Panc1 (cell line): ENCODE data around the gene RPS14. TPM values are rescaled to one million over a fixed set of nuclear protein-coding genes. Genes with fewer than 3 reads are reported as not detected.

Experiments
- ATAC-seq: fragments of 200-7000 bp; cut with Tn5 transposase; 2 replicates; pipeline ENCODE4 v1.9.1; 2020; ENCODE audit warnings: mild to moderate bottlenecking, moderate library complexity
- BruUV-seq: library from RNA; stranded (reverse); fragments of 400-500 nt; replicated peaks from 2 replicates; lab custom pipeline; 2021; lab: Mats Ljungman, UMichigan
- CTCF ChIA-PET: fragments of 300-600 bp; sonication (Branson Sonifier 250); formaldehyde crosslinking; loops from one replicate; lab custom pipeline; 2022; ENCODE audit warnings: antibody characterized with exemption; lab: Charles Lee
- POLR2A ChIA-PET: fragments of 300-600 bp; sonication (Branson Sonifier 250); formaldehyde crosslinking; loops from one replicate; lab custom pipeline; 2022; ENCODE audit warnings: antibody characterized with exemption; lab: Charles Lee
- DNase-seq: peaks from one replicate; pipeline ENCODE4 v3.0.0-alpha.2; 2010; ENCODE audit warnings: low read depth, low spot score
- H3K27ac ChIP-seq: 2 replicates; pipeline ENCODE4 v1.5.1; 2011; ENCODE audit warnings: mild to moderate bottlenecking, low read length, inconsistent platforms
- H3K27me3 ChIP-seq: fragments of 200-500 bp; sonication (Bioruptor generic); 2 replicates; pipeline ENCODE4 v1.6.0; 2014; ENCODE audit warnings: low read length, inconsistent platforms; ENCODE audit not compliant: control insufficient read depth, insufficient read depth
- H3K36me3 ChIP-seq: fragments of 200-500 bp; sonication (Bioruptor generic); 2 replicates; pipeline ENCODE4 v1.5.1; 2014; ENCODE audit warnings: inconsistent platforms, mild to moderate bottlenecking, low read length, moderate library complexity; ENCODE audit not compliant: control insufficient read depth, insufficient read depth
- H3K4me1 ChIP-seq: 2 replicates; pipeline ENCODE4 v1.5.1; 2011; ENCODE audit warnings: inconsistent platforms, mild to moderate bottlenecking, low read length, moderate library complexity; ENCODE audit not compliant: control insufficient read depth, insufficient read depth
- H3K4me3 ChIP-seq, 2 experiments: 2 replicates each; pipeline ENCODE4 v1.5.1; 2011 to 2012; ENCODE audit warnings: low read depth in 2 of 2, low read length in 2 of 2, mild to moderate bottlenecking in 2 of 2, inconsistent platforms in 1 of 2, moderate library complexity in 1 of 2
- H3K9me3 ChIP-seq: fragments of 200-500 bp; sonication (Bioruptor generic); 2 replicates; pipeline ENCODE4 v1.5.1; 2014; ENCODE audit warnings: low read depth, mild to moderate bottlenecking, inconsistent platforms, low read length, moderate library complexity; ENCODE audit not compliant: control insufficient read depth, insufficient read depth
- POLR2AphosphoS5 ChIP-seq: IDR thresholded peaks from 2 replicates; pipeline ENCODE4 v1.6.1; 2012; ENCODE audit warnings: mild to moderate bottlenecking, low read depth, low read length, moderate library complexity
- REST ChIP-seq, 2 experiments: IDR thresholded peaks; 2 replicates each; pipeline ENCODE4 v1.6.1; 2011 to 2012; ENCODE audit warnings: low read depth in 2 of 2, control low read depth in 1 of 2, low read length in 1 of 2, mild to moderate bottlenecking in 1 of 2, moderate library complexity in 1 of 2; ENCODE audit not compliant: insufficient read depth in 1 of 2
- SIN3A ChIP-seq: IDR thresholded peaks from 2 replicates; pipeline ENCODE4 v1.6.1; 2012; ENCODE audit warnings: low read depth, mild to moderate bottlenecking, low read length, moderate library complexity, borderline replicate concordance; ENCODE audit not compliant: insufficient read depth
- TCF7L2 ChIP-seq: IDR thresholded peaks from 2 replicates; pipeline ENCODE4 v1.6.1; 2011; ENCODE audit warnings: mild to moderate bottlenecking, low read depth, low read length, inconsistent platforms
- in situ Hi-C: cut with HindIII; loops from 2 replicates; pipeline ENCODE4 v1.10.0; 2016; ENCODE audit warnings: low sequenced_read_pairs, low pct_unique_long_range_greater_than_20kb
- intact Hi-C: fragments of 100-400 bp; cut with micrococcal nuclease; formaldehyde crosslinking; loops from one replicate; pipeline ENCODE4 v1.10.0; 2022; ENCODE audit not compliant: unreplicated experiment
- total RNA-seq: library from RNA; stranded (reverse); gene quantifications from one replicate; pipeline ENCODE4 v1.2.1, GENCODE V29; 2021; ENCODE audit not compliant: unreplicated experiment
- TF ChIP-seq, protein P1 (sequence below): fragments of 450-650 bp; IDR thresholded peaks from 2 replicates; pipeline ENCODE4 v1.5.1; 2017; ENCODE audit warnings: mild to moderate bottlenecking

RPS14 gene
- total RNA-seq, 1 experiment from 2014 or later = 1,959 TPM

DNA sequence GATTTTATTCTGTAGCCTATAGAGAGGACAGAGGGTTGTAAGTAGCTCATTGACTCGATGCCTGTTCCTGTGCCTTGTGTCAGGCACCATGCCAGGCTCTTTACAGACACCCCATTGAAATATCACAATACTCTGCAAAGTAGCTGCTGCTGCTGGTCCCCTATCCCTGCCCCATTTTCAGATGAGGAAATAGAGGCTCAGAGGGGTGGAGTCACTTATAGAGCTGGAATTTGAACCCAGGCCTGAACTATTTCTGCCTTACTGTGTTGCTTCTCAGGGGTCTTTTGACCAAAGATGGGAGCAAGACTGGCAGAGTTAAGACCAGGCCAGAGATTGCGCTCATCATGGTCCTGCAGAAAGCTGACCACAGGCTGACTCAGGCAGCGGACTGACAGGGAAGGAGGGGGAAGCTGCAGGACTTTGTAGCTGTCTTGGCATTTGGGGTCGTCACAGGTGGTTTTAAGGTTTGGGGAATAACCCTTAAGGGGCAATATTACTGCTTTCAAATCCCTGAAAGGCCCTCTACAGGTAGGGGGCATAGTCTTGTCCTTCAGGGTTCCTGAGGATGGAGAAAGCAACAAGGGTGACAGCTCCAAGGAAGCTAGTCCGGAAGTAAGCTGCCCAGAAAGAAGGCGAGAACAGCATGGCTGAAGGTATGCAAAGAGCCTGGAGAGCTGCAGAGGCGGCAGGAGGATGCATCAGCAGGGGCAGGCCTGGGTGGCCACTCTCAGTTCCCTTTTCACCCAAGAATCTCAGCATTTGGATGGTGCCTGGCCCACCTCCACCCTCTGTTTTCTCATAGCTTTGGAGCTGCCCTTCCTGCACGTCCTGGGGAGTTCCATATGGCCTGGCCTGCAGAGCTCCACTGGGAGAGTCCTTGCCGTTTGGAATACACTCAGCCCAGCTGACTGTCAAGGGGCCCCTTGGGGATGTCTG lies 40.1 kb upstream of the RPS14 start:
- Histone ChIP-seq H3K36me3 (no peaks in the 10 kb centered on the region), H3K27me3 (no peaks in the 10 kb centered on the region), H3K27ac (peak overlapping the region; percentile 95), H3K4me3 (no peak overlapping the region; a peak in 1 of 4 replicates), H3K4me1 (peaks cover 72% of the 10 kb centered on the region), H3K9me3 (no peaks in the 10 kb centered on the region)
- no TSS peak for BruUV-seq
- ChIA-PET POLR2A (no interaction called here), CTCF (interaction anchor here (0.5 to 1.3 kb wide), 4 partner anchors 9 to 50 kb away, joined by 3 to 9 read pairs (median 3); no protein-coding TSS in a partner anchor)
- intact Hi-C loops (no loop called here), in situ Hi-C loops (no loop called here)
- ATAC-seq (no peak), DNase-seq (no peak)
- TF ChIP-seq REST (IDR thresholded peaks at IDR 0.05; ENCODE audit: insufficient read depth in 1 of 2, low read depth in 2 of 2, low read length in 1 of 2) = no peak
- no peak for TF ChIP-seq POLR2AphosphoS5
- TF ChIP-seq SIN3A = no peak
- no peak for TF ChIP-seq TCF7L2
- TF ChIP-seq, protein P1, sequence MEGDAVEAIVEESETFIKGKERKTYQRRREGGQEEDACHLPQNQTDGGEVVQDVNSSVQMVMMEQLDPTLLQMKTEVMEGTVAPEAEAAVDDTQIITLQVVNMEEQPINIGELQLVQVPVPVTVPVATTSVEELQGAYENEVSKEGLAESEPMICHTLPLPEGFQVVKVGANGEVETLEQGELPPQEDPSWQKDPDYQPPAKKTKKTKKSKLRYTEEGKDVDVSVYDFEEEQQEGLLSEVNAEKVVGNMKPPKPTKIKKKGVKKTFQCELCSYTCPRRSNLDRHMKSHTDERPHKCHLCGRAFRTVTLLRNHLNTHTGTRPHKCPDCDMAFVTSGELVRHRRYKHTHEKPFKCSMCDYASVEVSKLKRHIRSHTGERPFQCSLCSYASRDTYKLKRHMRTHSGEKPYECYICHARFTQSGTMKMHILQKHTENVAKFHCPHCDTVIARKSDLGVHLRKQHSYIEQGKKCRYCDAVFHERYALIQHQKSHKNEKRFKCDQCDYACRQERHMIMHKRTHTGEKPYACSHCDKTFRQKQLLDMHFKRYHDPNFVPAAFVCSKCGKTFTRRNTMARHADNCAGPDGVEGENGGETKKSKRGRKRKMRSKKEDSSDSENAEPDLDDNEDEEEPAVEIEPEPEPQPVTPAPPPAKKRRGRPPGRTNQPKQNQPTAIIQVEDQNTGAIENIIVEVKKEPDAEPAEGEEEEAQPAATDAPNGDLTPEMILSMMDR = no peak

- CTCF ChIA-PET = no interaction called here
- TF ChIP-seq SIN3A (no peak), POLR2AphosphoS5 (no peak), REST (IDR thresholded peaks at IDR 0.05; ENCODE audit: insufficient read depth in 1 of 2, low read depth in 2 of 2, low read length in 1 of 2) (no peak), TCF7L2 (no peak)
- TF ChIP-seq, protein P1 = no peak
- DNase-seq (no peak), ATAC-seq (no peak)
- TSS peak; percentile 53 for BruUV-seq
- in situ Hi-C loops = no loop called here
- no peaks in the 10 kb centered on the region for H3K36me3 ChIP-seq
- H3K4me3 ChIP-seq = peak overlapping the region; percentile 79 to 81
- peaks cover 72% of the 10 kb centered on the region for H3K4me1 ChIP-seq
- H3K9me3 ChIP-seq = no peaks in the 10 kb centered on the region
- intact Hi-C loops = no loop called here
- no peaks in the 10 kb centered on the region for H3K27me3 ChIP-seq
- peak overlapping the region; percentile 95 for H3K27ac ChIP-seq
- POLR2A ChIA-PET = no interaction called here
Measured at GRCh38 chr5:150488519-150489359, 39.2 kb upstream of the RPS14 start.
